ENCODE data around the gene SGPP2.
"Not testable (repeated sequence)": the region's sequence is repeated elsewhere in the genome, so short reads cannot be mapped to it uniquely, and the experiment has no call there.

SGPP2 gene

GRCh38 chr2:222427646-222428301 lies 3.4 kb downstream of the SGPP2 start:
- no peak for DNase-seq (ENCODE audit: low read depth)

GRCh38 chr2:222430071-222430470 lies 5.7 kb downstream of the SGPP2 start:
- no peak for DNase-seq (ENCODE audit: low read depth)

- DNase-seq (ENCODE audit: low read depth): no peak
These were observed 6.3 kb downstream of the SGPP2 start for GRCh38 chr2:222430681-222431080.

DNA sequence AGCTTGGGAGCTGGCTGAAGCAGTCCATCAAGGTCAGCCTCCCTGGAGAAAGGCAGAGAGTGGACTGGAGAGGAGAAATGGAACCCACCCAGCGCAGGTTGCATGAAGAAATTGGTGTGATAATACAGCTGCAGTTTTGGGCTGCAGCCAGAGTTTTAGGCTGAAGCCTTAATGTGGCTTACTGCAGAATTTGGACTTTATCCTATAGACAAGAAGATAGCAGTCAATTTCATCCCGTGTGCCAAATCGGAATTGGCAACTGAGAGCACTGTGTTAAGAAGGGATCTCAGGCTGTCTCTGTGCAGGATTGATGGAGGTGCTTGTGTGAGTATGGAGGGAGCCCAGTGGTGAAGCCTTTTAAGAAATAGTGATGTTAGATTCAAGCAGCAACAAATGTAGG lies 7.5 kb downstream of the SGPP2 start:
- no peak for DNase-seq (ENCODE audit: low read depth)

DNA sequence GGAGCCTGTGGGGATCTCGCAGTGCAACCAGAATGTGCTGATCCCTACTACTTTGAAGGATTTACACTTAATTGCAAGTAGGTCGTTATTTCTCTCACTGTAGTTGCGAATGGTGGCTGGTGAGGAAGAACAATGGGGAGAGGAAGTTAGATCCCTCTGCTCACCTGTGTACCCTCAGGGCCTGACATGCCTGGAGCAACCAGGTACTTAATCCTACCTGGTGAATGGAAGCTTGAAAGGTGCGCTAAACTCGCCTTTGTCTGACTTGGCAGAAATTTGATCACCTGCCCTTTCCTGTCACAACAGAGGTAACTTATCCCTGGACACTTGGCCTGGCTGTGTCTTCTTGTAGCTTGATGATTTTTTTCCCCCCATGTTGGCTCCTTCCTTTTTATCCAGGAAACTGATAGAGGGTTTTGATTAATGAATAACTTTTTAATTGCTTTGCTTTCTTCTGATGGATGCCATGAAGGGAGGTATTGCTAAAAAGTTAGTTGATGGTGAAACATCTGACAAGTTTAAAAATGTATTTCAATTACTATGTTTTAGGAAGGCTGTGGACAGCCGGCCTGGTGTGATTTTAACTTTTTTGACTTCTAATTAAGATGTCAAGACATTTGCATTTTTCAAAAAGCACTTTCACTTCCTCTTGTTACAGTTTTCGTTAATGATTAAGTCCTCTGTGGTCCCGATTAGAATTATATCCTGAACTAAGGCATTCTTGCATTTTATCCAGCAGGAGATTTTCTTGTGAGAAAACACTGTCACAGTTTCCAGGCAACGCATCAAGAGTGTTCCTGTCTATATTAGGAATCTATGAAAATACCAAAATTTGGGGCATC lies 9.2 kb downstream of the SGPP2 start:
- DNase-seq (ENCODE audit: low read depth): no peak

- no peak for DNase-seq (ENCODE audit: low read depth)
These were observed 9.9 kb downstream of the SGPP2 start for GRCh38 chr2:222434204-222434603.

- DNase-seq (ENCODE audit: low read depth): not testable (repeated sequence)
These were observed 11.2 kb downstream of the SGPP2 start for GRCh38 chr2:222435400-222436039.

DNA sequence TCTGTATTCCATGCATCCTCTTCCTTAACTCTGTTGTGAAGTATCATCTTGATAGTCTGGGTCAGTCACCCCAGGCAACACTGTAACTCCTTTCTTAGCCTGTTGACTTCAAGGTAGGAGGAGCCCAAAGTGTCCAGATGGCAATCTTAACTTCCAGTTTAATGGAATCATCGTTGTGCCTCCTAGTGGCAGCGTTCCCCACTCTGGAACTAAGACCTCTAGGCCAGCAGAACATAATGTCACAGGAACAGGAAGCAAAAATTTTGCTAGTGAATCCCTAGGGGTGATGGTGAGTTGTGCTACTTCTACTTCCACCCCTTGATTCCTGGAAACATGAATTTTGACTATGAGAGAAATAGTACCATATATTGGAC lies 11.7 kb downstream of the SGPP2 start:
- no peak for DNase-seq (ENCODE audit: low read depth)

DNA sequence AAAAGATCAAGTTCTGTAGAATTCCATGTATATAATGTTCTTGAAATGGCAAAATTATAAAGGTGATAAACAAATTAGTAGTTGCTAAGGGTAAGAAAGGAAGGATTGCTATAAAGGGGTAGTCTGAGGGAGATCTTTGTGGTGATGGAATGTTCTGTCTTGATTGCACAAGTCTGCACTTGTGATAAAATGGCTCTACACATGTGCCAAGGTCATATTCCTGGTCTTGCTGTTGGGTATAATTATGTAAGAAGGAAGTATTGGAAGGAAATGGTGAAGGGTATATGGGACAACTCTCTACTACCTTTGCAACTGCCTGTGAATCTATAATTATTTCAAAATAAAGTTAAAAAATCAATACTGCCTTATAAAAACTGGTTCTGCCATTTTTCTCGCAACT lies 15.3 kb downstream of the SGPP2 start:
- DNase-seq (ENCODE audit: low read depth): no peak

DNA sequence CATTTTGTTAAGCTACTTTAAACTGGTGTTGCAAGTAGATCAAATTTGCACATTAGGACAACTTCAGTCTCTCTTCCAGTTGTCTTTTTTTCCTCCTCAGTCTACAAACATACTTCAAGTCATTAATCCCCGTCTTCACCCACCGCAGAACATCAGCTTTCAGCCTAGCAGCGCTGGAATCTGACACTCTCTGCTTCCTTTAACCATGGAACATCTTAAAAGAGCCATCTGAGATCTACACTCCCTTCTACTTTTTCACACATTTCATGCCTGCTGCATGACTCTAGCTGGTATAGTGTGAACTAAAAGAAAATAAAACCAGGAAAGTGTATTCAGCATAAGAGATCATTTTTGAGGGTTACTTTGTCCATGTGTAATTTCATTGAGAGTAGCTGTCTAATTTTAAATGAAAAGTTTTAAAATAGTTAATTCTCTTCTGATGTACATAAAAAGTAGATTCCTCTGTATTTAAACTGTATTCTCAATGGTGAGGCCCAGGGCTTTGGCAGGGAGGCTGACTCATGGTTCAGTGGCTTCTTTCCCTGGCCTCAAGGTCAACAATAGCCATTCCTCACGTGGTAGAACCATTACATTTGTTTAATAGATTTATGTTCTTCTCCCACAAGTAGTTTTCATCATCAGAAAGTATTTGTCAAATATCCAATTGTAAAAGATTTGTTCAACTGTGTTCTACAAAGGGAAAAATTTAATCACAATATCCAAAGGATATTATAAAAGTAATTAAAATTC lies 16.5 kb downstream of the SGPP2 start:
- DNase-seq (ENCODE audit: low read depth): no peak

GRCh38 chr2:222442665-222443064 lies 18.3 kb downstream of the SGPP2 start:
- DNase-seq (ENCODE audit: low read depth): no peak

DNA sequence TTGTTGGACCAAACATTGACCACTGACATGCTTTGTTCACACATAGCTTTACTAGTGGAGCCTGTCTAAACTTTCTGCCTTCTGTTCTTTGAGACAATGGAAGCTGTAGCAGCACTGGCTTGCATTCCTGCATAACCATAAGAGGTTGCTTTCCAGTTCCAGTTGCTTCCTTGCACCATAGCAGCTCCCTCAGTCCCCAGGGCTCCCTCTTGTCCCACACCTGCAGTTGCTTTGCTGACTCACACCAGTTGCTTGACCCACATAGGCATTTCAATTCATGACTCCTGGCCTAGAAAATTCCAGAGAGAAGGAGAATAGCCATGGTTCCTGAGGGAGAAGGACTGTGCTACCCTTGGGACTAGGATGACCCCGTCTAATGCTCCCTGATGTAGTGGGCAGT lies 20.9 kb downstream of the SGPP2 start:
- DNase-seq (ENCODE audit: low read depth): no peak

GRCh38 chr2:222447131-222447530 lies 22.8 kb downstream of the SGPP2 start:
- DNase-seq (ENCODE audit: low read depth): no peak

GRCh38 chr2:222448748-222449181 lies 24.4 kb downstream of the SGPP2 start:
- DNase-seq (ENCODE audit: low read depth): no peak

- no peak for DNase-seq (ENCODE audit: low read depth)
These were observed 25.7 kb downstream of the SGPP2 start for GRCh38 chr2:222450021-222450420.

DNA sequence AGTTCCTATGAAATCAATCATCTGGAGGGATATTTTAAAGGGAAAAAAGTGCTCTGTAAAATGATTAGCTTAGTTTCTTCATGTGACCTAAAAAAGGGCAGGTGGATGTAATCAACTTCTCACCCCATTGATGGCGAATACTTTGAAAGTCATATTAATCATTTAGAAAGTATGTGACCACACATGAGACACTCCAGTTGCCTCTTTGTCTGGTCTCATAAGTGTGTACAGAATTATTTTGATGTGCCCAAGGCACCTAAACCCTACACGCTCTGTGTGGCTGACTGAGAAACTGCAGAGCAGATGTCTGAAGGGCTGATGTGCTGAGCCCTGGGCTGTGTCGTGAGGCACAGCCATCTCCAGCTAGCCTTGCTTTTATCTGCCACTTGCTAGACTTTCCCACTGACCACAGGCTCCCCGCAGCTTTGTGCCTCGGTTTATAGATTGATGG lies 26.9 kb downstream of the SGPP2 start:
- DNase-seq (ENCODE audit: low read depth): no peak

DNA sequence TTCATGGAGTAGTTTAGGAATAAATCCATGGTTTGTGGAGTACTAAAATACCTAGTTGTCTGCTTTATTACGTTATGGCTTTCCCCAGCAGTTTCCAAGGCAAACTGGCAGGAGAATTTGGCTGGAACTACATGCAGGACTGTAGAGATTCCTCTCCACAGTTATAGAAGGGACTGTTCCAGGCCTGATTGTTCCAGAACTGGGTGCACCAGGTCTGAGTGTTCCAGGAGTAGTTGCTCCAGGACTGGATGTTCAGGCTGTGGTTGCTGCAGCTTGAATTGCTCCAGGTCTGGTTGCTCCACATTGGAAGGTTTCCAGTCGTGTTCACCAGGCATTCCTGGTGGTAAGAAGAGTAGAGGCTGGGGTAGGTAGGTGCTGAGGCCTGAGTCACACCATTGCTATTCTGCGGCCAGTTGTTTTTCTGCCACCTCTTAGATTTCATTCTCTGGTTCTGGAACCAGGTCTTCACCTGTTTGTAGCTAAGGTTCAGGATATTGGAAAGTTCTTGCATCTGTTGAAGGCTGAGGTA lies 28.1 kb downstream of the SGPP2 start:
- no peak for DNase-seq (ENCODE audit: low read depth)

- DNase-seq (ENCODE audit: low read depth): no peak
These were observed 32.2 kb downstream of the SGPP2 start for GRCh38 chr2:222456479-222457077.

DNA sequence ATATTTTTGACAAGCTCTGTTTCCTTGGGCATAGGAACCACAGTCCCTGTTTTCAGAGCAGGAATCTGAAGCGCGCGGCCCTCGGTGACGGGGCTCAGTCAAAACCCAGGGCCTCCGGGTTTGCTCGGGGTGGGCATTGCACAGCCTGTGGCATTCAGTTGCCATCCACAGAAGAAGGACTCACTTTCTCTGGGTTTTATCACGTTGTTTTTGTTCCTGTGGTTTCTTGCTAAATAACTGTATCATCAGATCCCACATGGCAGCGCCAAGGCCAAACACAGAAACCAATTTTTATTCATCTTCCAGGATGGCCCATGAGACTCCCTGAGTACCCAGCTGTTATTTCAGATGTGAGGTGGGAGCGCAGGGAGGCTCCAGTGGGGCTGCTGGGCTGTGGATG lies 35.6 kb downstream of the SGPP2 start:
- no peak for DNase-seq (ENCODE audit: low read depth)

DNA sequence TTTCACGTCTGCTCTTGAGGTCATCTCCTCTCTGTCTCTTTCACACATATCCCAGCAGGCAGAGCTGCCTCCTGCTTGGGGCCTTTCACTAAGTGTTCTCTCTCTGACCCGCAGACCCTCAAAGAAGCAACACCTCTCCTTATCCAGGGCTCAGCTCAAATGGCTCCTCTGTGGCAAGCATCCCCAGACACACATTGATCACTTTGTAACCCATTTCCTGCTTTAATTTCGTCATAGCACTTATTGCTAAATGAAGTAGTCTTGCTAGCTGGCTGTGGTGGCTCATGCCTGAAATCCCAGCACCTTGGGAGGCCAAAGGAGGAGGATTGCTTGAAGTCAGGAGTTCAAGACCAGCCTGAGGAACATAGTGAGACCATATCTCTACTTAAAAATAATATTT lies 41.4 kb downstream of the SGPP2 start:
- DNase-seq (ENCODE audit: low read depth): no peak

DNA sequence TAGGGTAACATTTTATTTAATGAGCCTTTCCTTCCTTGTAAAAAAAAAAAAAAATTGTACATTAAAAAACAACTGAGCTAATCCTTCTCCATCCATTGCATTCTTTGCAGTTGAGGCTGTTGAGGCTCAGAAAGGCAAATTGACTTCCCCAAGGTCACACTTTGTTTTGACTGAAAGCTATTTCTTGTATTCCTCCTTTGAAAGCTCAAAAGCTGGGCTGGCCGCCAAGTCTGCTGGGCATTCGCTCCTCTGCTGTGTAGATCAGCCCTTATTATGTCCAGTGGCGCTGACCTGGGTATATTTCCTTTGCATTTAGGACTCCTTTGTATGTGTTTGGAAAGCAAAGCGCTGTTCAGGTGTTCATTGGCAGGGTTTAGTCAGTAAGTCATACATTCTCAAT lies 44.0 kb downstream of the SGPP2 start:
- DNase-seq (ENCODE audit: low read depth): no peak

Measured in non-pigmented ciliary epithelial cell (primary cell).